ENCODE measurements around the gene TSHZ2.

TSHZ2 gene

DNA sequence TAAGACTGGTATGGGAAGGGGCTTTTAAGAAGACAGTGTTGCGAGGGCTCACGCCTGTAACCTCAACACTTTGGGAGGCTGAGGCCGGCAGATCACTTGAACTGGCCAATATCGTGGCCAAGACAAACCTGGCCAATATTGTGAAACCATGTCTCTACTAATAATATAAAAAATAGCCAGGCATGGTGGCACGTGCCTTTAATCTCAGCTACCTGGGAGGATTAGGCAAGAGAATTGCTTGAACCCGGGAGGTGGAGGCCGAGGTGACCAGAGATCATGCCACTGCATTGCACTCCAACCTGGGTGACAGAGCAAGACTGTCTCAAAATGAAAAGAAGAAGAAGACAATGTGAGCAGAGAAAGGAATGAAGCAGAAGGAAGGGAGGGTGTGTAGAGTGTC lies 242.2 kb downstream of the TSHZ2 start:
- no peak for DNase-seq

DNA sequence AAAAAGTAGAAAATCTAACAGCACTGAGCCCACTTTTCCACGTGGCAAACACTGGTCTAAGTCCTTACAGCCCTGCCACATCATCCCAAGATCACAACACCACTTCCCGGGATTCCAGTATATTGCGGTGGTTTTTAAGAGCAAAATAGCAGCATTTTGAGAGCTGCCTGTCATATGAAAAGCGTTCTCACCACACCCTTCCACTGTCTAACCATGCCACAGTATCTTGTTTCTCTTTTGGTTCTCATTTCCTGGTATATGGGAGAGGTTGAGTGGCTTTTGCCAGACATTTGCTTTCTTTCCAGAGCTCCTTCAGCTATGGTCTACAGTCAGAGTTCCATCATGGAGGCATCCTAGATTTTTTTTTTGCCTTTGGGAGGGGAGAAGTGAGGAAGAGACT lies 243.0 kb downstream of the TSHZ2 start:
- DNase-seq = no peak

- no peak for DNase-seq
Measured at GRCh38 chr20:53216478-53216855, 244.3 kb downstream of the TSHZ2 start.

- DNase-seq = peak; percentile 71 to 87 (median 81)
Measured at GRCh38 chr20:53216856-53217576, 244.9 kb downstream of the TSHZ2 start.

DNA sequence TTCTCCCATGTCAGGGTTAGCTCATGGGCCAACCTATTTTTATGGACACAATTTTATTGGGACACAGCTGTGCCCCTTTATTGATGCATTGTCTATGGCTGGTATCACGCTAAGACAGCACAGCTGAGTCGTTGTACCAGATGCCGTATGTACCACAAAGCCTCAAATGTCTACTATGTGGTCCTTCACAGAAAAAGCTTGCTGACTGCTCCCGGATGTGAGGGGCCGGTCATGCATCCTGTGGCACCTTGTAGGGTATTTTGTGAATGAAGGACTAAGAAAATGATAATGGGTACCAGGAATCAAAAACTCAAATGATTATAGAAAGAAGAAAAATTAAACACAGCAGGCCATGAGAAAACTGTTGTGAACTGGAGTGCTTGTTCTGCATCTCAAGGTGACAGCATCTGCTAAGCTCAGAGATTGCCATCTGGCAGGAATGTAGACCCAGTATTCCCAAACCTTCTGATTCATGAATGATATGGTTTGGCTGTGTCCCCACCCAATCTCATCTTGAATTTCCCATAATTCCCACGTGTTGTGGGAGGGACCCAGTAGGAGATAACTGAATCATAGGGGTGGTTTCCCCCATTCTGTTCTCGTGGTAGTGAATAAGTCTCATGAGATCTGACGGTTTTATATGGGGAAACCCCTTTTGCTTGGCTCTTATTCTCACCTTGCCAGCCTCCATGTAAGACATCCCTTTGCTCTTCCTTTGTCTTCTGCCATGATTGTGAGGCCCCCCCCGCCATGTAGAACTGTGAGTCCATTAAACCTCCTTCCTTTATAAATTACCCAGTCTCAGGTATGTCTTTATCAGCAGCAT lies 248.5 kb downstream of the TSHZ2 start:
- DNase-seq = no peak

GRCh38 chr20:53221731-53222130 lies 249.6 kb downstream of the TSHZ2 start:
- no peak for DNase-seq

DNA sequence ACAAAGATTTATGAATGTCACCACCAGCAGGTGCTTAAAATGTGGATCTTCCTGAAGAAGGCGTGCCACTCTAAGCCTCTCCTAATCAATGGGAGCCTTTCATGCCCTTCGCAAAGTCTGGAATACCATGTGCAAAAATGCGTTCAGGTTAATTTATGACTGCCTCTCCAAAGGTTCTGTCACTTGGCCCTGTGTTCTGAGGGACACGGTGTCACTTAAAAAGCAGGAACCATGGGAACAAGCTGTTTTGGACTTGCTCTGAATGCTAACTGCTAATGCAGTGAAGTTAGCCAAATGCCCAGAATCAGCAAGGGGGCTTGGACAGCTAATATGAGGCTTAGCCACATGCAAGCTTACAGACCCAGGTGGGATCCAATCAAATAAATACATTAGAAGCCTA lies 250.3 kb downstream of the TSHZ2 start:
- DNase-seq = no peak

DNA sequence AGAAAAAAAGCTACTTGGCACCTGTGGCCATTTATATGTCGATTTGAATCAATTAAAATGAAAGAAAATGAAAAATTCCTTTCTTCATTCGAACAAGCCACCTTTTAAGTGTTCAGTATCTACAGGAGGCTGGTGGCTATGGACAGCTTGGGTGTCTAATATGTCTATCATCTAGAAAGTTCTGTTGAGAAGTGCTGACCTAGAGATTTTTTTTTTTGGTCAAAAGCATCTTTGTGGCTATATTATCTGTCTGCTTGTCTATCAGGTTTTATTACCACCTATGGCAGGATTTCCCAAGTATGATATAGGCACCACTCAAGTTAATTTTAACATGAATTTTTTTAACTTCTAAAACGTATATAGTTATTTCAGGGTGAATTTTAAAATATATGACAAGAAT lies 250.8 kb downstream of the TSHZ2 start:
- no peak for DNase-seq

- DNase-seq = no peak
Measured at GRCh38 chr20:53223626-53224172, 251.5 kb downstream of the TSHZ2 start.

- DNase-seq = no peak
Measured at GRCh38 chr20:53224851-53225250, 252.7 kb downstream of the TSHZ2 start.

GRCh38 chr20:53226826-53227225 lies 254.7 kb downstream of the TSHZ2 start:
- no peak for DNase-seq

DNA sequence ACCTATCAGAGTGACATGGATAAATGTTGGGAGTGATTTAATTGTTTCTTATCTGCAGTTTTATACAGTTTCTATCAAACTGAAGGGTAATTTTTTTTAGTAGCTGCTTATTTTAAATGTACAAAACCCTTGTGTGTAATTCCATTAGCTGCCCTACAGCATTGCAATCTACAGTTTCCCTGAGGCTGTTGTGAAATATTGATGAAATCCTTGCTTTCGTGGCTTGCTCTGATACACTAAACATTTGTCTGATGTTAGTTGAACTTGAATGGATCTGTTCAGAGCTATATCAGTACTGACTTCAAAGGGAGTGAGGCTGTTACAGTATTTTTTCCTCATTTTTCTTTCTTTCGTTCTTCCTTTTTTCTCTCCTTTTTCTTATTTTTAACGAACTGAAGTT lies 255.4 kb downstream of the TSHZ2 start:
- no peak for DNase-seq

- DNase-seq = no peak
Measured at GRCh38 chr20:53231061-53231460, 258.9 kb downstream of the TSHZ2 start.

DNA sequence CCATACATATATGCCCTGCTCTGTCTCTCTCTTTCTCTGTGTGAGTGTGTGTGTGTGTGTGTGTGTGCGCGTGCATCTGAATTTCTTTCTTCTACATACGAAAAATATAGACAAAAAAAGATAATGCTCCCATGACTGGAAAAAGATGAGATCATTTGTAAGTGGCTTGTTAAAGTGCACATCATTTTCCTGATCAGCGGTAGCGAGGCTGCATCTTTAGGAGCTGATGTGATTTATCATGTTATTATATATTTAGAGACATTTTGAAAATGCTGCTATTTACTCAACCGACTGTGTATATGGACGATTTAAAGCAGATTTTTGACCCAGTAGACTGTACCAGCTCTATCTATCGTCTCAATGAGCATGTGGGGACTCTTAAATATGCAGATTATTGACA lies 265.3 kb downstream of the TSHZ2 start:
- DNase-seq = no peak

DNA sequence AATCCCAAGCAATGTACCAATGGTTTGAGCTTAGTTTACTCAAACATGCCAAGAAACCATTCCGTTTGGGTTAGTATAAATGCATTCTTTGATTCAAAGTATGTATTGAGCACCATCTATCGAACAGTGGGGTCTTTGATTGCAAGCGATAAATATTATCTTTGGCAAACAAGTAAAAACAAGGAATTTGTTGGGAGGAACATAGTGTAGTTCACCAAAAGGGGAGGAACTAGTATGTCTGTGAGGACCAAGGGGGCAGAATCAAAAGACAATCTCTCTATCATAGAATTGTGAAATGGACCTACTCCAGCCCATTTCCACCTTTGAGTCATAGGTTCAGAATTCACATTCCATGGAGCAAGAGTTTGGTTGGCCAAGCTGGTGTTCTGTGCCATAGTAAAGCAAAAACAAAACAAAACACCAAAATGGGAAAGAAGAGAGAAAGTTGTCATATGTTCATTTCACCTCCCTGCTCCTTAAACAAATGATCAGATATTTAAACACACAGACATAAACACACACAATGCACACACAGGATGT lies 266.0 kb downstream of the TSHZ2 start:
- DNase-seq = no peak

GRCh38 chr20:53243152-53243551 lies 271.0 kb downstream of the TSHZ2 start:
- DNase-seq = no peak

GRCh38 chr20:53244711-53245110 lies 272.6 kb downstream of the TSHZ2 start:
- no peak for DNase-seq

DNA sequence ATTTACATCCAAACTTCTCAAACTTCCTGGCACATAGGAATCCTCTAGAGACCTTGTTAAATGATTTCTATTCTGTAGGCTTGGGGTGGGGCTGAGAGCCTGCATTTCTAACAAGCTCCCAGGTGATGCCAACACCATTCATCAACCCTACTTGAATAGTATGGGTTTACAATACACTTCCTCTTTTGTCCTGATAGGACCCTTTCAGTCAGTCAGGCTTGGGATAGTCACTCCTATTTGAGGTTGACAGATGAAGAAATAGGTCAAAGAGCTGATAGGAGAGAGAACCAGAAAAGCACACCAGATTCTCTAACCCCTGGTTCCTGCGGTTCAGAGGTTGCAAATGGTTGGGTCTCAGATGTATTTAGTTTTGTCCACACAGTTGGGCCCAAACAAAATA lies 273.4 kb downstream of the TSHZ2 start:
- DNase-seq = no peak

GRCh38 chr20:53247468-53248103 lies 275.4 kb downstream of the TSHZ2 start:
- DNase-seq = no peak

GRCh38 chr20:53250456-53250855 lies 278.3 kb downstream of the TSHZ2 start:
- DNase-seq = no peak

DNA sequence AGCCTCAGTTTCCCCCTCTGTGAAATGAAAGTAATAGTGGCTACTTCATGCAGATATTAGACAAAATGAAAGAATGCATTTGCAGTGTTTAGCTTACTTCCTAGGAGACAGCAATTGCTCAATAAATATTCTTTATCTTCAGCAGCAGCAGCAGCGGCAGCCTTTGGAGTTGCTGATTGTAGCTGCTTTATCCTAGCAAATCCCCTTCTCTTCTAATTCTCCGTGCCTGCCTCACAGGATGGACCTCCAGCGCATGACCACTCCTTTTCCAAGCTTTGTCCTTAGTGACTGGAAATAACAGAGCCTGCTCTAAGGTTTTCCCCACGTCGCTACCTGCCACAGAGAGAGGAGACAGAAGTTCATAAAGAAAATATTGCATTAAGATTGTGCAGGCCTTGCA lies 279.8 kb downstream of the TSHZ2 start:
- no peak for DNase-seq

GRCh38 chr20:53253668-53254067 lies 281.5 kb downstream of the TSHZ2 start:
- DNase-seq = no peak

- DNase-seq = no peak
Measured at GRCh38 chr20:53255102-53255710, 283.0 kb downstream of the TSHZ2 start.
